Stimulated activated CD8-positive, alpha-beta memory T cell treated with anti-CD3 and anti-CD28 coated beads, Interleukin-4, amount 100 ng/mL, for 4 hours (primary cell): ENCODE measurements around the gene RBFOX2.
"Not testable (repeated sequence)": the region's sequence is repeated elsewhere in the genome, so short reads cannot be mapped to it uniquely, and the experiment has no call there.

Experiments used
- DNase-seq, 2 donors: peaks; one replicate each; pipeline ENCODE4 v3.0.0-alpha.2; 2020; ENCODE audit warnings: low read depth in 2 of 2, low spot score in 1 of 2

Gene RBFOX2

DNA sequence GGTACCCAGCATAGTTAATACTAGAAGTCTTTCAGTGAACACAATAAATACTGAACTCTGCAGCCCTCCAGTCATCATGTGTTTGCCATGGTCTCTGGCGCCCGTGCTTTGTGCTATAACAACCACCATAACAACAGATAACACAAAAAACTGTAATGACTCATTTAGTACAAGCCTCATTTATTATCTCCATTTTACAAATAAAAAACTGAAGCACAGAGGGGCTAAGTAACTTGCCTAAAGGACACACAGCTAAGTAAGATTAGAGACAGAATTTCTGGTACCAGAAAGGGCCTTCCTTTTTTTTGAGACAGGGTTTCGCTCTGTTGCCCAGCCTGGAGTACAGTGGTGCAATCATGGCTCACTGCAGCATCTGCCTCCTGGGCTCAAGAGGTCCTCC is 19.5 kb downstream of the RBFOX2 start:
- DNase-seq = no peak

DNA sequence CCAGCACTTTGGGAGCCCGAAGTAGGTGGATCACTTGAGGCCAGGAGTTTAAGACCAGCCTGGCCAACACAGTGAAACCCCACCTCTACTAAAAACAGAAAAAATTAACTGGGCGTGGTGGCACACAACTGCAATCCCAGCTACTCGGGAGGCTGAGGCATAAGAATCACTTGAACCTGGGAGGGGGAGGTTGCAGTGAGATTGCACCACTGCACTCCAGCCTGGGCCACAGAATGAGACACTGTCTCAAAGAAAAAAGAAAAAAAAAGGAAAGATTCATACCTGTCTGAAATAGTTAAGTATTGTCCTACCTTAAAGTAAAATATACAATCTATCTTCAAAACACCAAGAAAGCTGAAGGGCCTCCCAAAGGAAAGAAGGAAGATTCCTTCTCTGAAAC is 20.1 kb downstream of the RBFOX2 start:
- no peak for DNase-seq

DNA sequence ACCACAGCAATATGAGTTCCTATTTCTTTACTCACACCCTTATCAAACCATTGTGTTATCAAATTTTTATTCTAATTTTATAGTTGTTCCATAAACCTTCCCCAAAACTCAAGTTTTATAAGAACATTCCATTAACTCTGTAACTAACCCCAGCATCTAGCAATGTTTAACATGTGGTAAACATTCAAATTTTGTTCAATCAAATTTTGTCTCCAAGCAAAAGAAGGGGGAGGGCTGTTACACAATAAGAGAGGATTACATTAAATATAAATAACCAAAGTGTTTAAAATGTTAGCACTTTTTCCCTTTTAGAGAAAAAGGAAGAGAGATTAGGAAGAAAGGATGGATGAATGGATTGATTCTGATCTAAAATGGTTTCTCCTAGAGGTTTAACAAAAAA is 20.5 kb downstream of the RBFOX2 start:
- DNase-seq = no peak

DNA sequence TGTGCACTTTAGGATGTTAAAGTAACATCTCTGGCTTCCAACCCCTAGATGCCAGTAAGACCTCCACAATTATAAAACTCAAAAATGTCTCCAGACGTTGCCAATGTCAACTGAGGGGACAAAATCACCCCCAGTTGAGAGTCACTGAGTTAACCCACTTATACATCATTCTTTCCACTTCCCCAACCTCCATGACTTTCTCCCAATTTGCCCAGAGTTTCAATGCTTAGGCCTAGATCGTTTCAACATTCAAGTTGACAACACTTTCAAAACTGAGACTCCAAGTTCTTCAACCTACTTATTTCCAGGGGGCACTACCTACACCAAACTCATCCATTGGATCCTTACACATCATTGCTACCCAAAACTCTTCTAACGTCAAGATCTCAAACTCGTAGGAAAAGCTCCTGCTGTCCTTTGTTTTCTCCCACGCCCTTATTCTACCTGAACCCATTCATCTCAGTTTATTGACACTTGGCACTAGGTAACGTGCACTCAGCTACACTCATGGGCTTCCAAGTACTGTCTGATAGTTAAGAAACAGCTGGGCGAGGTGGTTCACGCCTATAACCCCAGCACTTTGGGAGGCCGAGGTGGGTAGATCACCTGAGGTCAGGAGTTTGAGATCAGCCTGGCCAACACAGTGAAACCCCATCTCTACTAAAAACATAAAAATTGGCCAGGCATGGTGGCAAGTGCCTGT is 24.5 kb downstream of the RBFOX2 start:
- no peak for DNase-seq

DNA sequence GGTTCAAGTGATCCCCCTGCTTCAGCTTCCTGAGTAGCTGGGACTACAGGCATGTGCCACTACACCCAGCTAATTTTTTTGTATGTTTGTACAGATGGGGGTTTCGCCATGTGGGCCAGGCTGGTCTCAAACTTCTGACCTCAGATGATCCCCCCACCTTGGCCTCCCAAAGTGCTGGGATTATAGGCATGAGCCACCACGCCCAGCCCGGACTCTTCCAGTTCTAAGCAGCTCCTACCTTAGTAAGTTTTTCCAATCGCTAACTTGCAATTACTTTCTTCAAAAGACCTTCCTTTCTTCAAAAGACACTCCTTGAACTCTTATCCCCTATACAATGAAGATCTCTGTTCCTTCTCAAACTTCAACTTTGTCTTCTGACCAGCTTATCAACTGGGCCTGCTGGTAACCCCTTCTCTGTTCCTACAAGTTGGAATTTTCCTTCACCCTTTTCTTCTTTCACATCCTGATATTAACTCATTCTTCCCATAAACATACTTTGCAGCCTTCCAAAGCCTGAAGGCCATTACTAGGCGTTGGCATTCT is 25.8 kb downstream of the RBFOX2 start:
- DNase-seq = no peak

DNA sequence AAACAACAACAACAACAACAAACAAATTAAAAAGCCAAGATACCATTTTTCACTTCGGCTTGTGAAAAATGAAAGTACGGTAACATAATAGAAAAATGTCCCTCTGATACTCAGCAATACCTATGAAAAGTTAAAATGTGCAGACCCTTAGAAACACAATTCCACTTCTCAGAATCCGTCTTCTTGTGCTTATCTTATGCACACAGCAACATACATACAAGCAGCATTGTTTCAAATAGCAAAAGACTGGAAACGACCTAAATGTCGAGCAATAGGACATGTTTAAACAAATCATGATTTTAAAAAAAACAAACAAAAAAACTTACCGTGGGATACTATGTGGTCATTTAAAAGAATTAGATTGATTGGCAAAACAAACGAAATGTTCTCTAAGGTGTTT is 26.5 kb downstream of the RBFOX2 start:
- DNase-seq = no peak

DNA sequence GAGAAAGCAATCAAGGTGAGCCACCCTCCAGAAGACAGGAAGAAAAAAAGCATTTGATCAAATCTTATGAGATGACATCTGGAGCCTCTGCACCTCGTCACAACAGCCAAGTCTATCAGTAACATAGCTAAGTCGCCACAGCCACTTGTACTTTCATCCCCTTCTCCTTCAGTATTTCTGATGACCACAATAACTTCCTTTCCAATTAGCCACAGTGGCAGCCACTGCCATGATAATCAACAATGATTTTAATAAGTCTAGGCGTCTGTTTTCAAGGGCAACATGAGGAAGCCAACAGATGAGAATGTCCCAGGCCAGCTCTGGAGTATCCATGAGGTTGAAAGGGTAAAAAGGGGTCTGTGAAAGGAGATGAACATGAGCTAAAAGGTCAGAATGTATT is 29.9 kb downstream of the RBFOX2 start:
- no peak for DNase-seq

DNA sequence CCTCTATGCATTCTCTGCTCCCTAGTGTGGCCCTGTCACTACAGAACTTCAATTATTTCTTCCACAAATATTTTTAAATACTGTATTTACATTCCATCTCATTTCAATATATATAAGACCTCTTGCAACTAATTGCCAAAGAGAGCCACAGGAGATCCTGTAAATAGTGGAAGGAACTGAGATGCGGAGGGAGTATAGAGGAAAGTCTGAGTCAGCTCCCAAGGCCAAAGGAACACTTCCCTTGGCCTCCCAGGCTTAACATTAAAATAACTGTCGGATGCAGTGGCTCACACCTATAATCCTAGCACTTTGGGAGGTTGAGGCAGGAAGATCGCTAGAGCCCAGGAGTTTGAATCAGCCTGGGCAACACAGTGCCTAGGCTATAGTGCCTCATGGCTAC is 31.2 kb downstream of the RBFOX2 start:
- no peak for DNase-seq

DNA sequence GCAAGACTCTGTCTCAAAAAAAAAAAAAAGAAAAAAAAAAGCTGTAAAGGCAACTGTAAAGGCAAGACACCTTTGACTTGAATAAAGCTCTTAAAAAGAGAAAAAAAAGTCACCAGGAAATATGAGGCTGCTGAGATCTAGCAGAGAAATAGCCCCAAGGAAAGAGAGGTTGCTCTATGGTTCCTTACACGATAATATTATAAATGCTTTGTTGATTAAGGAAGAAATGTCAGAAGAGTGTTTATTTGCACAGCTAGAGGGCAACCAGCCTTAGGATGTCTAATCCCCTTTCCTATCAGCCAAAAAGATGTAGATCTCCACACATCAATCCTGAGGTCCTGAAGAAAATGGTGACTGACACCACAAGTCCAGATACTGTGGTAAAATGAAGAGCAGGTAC is 32.0 kb downstream of the RBFOX2 start:
- DNase-seq = no peak

DNA sequence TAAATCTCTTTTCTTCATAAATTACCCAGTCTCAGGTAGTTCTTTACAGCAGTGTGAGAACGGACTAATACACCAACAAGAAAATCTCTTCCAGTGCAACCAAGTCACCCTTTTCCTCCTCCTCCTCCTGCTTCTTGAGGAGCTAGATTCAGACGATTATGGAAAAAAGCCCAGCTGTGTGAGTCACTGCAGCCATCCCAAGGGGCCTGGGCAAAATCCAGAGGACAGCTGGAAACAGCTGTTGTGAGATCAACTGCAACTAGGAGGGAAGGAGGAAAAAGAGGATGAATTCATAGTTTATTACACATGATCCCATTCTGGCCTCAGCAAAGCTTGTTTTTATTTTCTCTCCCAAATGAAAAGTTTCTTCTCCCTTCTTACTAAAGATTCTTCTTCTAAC is 32.9 kb downstream of the RBFOX2 start:
- DNase-seq = no peak

DNA sequence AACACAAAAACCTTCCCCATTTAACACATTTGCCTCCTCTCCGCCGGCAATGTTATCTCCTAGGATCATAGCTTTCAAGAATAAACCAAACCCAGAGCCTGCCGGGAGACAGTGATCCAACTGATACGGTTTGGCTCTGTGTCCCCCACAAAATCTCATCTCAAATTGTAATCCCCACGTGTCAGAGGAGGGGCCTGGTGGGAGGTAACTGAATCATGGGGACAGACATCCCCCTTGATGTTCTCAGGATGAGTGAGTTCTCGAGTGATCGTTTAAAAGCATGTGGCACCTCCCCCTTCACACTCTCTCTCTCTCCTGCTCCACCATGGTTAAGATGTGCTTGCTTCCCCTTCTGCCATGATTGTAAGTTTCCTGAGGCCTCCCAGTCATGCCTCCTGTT is 33.3 kb downstream of the RBFOX2 start:
- DNase-seq = no peak

DNA sequence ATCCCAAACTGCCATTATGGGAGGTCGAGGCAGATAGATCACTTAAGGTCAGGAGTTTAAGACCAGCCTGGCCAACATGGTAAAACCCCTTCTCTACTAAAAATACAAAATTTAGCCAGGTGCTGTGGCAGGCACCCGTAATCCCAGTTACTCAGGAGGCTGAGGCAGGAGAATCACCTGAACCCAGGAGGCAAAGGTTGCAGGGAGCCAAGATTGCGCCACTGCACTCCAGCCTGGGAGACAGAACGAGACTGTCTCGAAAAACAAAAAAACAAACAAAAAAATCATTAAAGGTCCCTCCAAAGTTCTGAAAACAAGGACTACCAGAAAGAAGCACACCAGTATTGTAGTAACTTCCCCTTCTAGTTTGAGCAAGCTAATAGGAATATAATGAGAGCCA is 34.9 kb downstream of the RBFOX2 start:
- DNase-seq = not testable (repeated sequence)

DNA sequence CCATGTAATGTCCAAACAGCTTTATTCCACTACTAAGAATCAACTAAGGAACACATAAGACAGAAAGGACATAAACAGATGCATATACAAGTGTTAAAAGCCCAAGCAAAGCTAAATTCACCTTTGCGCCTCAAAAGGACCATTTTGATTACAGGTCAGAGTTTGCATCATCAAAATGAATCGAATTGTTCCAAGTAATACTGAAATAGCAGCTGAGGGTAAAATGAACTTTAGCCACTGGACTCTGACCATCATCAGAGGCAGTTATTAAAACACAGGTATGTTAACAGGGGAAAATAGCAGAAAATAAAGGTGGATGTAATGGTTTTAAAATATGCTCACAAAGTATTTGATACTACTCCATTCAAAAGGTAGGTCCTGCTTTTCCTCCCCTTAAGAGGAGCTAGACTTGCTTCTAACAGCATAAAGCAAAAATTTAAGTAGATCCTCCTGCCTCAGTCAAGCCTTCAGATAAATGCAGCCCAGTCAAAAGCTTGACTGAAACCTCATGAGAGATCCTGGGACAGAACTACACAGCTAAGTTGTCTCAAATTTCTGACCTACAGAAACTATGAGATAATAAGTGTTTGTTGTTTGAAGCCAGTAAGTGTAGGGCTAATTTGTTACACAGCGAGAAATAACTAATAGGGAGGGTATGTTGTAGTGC is 35.4 kb downstream of the RBFOX2 start:
- DNase-seq = no peak

DNA sequence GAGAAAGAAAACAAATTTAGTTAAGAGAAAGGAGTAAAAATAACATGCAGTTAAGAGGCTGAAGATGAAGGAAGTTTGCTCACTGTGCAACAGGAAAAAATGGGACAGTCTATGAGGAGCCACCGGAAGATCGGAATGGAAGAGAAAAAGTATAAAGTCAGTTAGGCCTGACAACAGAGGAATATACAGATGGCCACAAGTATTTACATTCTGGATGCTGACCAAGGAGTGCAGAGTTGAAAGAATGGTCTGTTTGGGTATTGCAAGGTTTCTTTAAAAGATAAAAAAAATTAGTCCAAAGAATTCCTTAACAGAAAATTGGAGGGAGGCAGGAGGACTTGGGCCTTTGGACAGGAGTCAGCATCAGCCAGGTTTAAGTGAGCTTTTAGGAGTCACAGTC is 37.5 kb downstream of the RBFOX2 start:
- no peak for DNase-seq

DNA sequence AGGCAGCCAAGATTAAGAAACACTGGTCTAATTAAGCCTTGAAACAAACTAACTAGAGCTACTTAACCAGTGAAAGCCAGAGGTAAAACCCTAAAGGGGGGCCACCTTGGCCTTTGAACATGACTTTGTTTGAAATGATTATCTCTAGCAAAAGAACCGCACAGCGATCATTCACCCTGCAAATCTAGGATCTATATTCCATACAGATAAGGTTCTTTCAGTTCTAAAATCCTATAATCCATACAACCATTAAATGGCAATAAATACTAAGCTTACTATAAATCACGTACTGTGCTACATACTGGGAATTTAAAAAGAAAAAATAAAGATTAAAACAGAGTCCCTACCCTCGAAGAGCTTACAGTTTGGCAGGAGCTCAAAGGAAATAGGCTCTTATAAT is 40.6 kb downstream of the RBFOX2 start:
- DNase-seq = no peak

DNA sequence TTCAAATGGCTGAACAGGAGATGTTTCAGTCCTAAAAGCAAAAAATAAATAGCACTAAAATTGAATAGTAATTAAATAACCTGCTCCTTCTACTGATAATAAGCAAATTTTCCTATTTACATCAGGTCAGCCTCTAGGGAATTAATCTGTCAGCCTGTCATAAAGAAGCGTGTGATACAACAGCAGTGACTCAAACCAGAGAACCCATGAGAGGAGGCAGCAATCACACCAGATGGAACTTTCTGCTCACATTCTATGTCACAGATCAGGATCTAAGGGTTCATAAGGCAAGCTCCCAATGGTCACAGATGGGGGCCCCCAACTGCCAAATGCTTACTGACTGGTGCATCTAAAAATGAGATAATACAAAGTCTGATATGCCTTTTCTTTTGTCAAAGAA is 41.1 kb downstream of the RBFOX2 start:
- DNase-seq = no peak

DNA sequence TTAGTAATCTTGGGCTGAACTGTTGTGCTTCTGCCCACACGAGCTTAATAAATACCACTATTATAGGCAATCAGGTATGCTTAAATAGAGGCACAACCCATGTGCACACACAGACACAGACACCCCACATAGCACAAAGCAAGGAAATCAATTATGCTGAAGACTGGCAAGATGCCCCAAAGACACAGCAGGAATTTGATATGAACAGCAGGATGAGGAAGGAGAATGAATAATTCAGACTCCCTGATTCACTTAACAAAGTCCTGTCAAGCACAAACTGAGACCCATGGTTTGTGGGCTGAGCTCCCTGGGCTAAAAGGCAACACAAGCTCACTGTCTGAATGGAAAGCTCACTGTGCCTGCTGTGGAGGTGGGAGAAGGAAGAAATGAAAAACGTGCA is 42.5 kb downstream of the RBFOX2 start:
- no peak for DNase-seq

DNA sequence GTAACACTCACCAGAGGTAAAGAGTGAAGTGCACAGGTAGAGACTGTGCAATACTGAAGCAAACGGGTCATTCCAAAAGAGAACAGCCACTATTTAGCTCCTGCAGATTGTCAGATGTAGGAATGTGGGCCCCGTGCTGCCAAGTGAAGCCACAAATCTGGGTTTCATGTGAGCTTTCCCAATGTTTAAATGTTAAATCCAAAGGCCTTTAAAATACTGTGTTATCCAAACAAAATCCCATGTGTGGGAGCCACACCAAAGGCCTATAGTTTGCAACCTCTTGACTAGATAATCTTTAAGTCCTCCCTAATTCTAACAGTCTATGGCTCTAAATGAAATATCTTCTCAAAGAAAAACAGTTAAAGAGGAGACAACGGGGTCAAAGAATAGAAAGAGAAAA is 43.3 kb downstream of the RBFOX2 start:
- DNase-seq = no peak

DNA sequence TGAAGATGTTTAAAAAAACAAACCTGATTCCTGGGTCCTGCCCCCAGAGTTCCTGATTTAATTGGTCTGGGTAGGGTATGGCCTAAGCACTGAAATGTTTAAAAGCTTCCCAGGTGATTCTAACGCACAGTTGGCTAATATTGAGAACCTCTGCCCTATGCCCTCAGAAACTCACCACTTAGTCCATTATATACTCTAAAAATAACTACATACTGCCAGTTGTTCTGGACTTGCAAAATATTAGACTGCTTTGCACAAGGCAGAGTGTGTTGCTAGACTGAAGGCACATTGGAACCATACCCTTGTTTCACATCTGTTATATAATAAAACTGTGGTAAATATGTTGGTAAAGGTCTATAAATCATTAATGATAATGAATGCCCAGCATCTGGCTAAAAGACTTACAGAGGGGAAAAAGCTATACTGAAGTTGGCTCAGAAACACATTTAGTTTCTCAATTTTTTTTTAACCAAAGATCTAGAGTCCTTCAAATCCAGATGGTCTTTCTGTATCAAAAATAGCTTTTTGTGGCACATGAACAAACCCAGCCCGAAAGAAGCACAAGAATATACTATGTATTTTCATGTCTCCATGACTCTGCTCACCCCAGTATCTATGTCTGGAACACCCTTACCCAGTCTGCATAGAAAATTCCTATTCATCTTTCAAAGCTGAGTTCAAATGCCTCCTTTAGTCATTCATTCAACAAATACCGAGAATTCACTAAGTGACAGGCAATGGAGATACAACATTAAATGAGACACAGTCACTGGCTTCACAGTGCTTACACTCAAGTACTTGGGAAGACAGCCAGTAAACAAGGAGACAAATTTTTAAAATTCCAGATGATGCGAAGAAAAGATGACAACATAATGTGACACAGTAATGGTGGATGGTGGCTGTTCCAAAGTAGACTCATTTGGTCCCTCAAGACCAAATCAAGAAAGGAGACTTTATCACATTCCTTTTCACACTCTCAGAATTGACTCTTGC is 44.1 kb downstream of the RBFOX2 start:
- no peak for DNase-seq

DNA sequence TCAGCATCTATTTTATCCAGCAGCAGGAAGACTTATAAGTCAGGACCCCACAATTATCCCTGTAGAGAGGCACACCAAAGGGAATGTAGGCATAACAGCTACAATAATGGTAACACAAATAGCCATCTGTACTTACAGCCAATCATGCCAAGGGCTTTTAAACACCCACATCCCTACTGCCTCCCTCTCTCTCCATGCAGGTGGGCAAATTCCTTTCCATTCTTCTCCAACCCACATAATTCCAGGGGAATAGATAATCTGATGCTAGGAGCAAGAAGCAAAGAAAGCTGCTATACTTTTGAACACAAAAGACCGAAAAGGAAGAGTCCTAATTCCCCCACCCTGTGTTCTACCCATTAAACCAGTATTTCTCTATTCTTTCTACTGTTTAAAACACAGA is 46.7 kb downstream of the RBFOX2 start:
- no peak for DNase-seq

DNA sequence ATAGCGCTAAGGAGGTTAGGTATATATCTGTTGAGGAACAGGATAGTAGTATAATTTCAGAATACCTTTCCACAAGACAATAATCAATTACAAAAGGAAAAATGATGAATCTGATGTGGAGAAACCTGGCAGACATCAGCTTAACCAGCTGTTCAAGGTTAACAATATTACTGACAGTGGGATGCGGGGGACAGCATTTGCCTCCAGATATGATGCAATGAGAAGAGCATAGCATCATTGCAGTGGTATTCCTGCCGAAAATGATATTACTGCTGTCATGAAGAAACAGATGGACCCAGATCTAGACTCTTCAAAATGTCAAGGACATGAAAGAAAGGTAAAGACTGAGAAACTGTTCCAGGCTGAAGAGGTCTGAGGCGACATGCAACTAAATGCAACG is 49.7 kb downstream of the RBFOX2 start:
- no peak for DNase-seq

DNA sequence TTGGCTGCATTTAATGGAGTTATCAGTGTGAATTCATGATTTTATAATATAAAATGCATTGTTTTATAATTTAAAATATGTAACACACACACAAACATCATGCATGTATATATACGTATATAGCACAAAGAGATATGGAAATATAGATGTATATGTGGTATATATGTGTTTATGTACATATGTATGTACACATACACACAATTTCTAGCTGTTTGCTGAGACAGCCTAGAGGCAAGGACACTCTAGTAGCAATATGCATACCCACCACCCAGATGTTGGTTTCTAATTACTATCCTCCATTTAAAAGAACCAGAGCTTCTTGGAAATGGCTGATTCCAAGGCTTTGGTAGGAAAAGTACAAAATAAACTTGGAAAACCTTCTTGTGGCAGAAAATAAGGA is 50.4 kb downstream of the RBFOX2 start:
- DNase-seq = no peak
